Pancreas (tissue), 10 donors: ENCODE data around the gene NEMF. TPM values are rescaled to one million over a fixed set of nuclear protein-coding genes. Genes with fewer than 3 reads are reported as not detected.
A peak's percentile ranks its signal among the peaks of the same experiment; 100 is the strongest.
"Not testable (repeated sequence)": the region's sequence is repeated elsewhere in the genome, so short reads cannot be mapped to it uniquely, and the experiment has no call there.

Experiments used
- ATAC-seq, 4 donors: fragments of 200-7000 bp; cut with Tn5 transposase; one replicate each; pipeline versions ENCODE4 v1.8.0 to v1.9.1; 2020; ENCODE audit warnings: mild to moderate bottlenecking in 4 of 4, moderate library complexity in 4 of 4
- DNase-seq, 6 donors: peaks; one replicate each; pipeline ENCODE4 v3.0.0-alpha.2; 2020
- FAIRE-seq: peaks from 2 replicates; lab custom pipeline; 2012; peaks lifted over from hg19 to GRCh38; lab: Jason Lieb, UNC
- H3K27ac ChIP-seq, 4 donors: fragments of 200-600 bp; sonication (generic); 1 replicate in 3 of 4; 2 replicates in 1 of 4; pipeline versions ENCODE4 v1.5.0 to v1.8.0; 2020
- H3K27me3 ChIP-seq, 4 donors: fragments of 200-600 bp; one replicate each; pipeline ENCODE4 v1.8.0; 2021
- H3K36me3 ChIP-seq, 3 donors: fragments of 200-600 bp; sonication (generic) in 1 of 3; one replicate each; pipeline versions ENCODE4 v1.5.0 to v1.8.0; 2020 to 2021
- H3K4me1 ChIP-seq, 3 donors: fragments of 200-600 bp; one replicate each; pipeline ENCODE4 v1.8.0; 2021
- H3K4me3 ChIP-seq, 4 donors: fragments of 200-600 bp; sonication (generic) in 2 of 4; one replicate each; pipeline versions ENCODE4 v1.5.0 to v1.8.0; 2020 to 2021
- H3K9me3 ChIP-seq, 4 donors: fragments of 200-600 bp; one replicate each; pipeline ENCODE4 v1.8.0; 2021
- WGBS, 2 donors: extraction: QIAGEN DNeasy Blood & Tissue Kit; methylation state at CpG; one replicate each; pipeline ENCODE4 v1.1.7; 2013; 5-methylcytosine and 5-hydroxymethylcytosine counted together
- intact Hi-C, 3 donors: fragments of 100-400 bp; cut with DNase I; formaldehyde crosslinking; loops; one replicate each; pipeline versions ENCODE4 v1.11.1 to v1.14.2; 2022
- polyA plus RNA-seq, 2 donors: library from polyadenylated mRNA; stranded (reverse); fragments of 200-250 nt; gene quantifications; one replicate each; pipeline ENCODE4 v1.2.3, GENCODE V29; 2013
- total RNA-seq, 6 donors: library from RNA; stranded (reverse); fragmentation: NEBNext Ultra II Directional in 4 of 6; extraction: Animal tissue kit (Norgen Biotek cat#: 25700) in 4 of 6; gene quantifications; one replicate each; pipeline versions ENCODE4 v1.2.1 to v1.2.4, GENCODE V29; 2021 to 2023
- TF ChIP-seq, protein P1 (sequence below), 4 donors: fragments of 200-600 bp; sonication (generic) in 3 of 4; IDR thresholded peaks; one replicate each; pipeline versions ENCODE4 v1.5.0 to v1.8.0; 2021; ENCODE audit warnings: antibody characterized with exemption in 4 of 4
- donor health status: healthy with polysubstance abuse.
- donor health status: DM: no; HTN: no; CAD: no; lungs with moderate emphysema.
- donor health status: DM: no; HTN: no; CAD: no.
- donor health status: control.
- donor health status: control.
- donor health status: Bipolar disorder and iron deficiency.
- donor health status: DM: yes; HTN: yes; CAD: no.
- donor health status: DM: no; HTN: no; CAD: no.
- donor health status: DM: no; HTN: no; CAD: no.
- donor health status: DM: yes; HTN: yes; CAD: no.

The NEMF gene
- total and polyA plus RNA-seq, 8 donors = 17.6 to 32.4 (median 22.1) TPM

GRCh38 chr14:49879646-49880204 lies 27.1 kb upstream of the NEMF start:
- H3K27ac ChIP-seq = no peak overlapping the region
- intact Hi-C loops = loop anchor here in 1 of 3 donors (10.0 kb wide), 1 partner anchor 225 kb away; no protein-coding TSS in a partner anchor
- 62 to 63% methylated on average over 8 of the region's 8 CpGs for WGBS, 2 donors
- H3K36me3 ChIP-seq = no peaks in the 10 kb centered on the region
- H3K9me3 ChIP-seq = no peaks in the 10 kb centered on the region
- no peaks in the 10 kb centered on the region for H3K27me3 ChIP-seq
- no peaks in the 10 kb centered on the region for H3K4me1 ChIP-seq
- peak; percentile 71 to 95 (median 90) for ATAC-seq
- peak in 3 of 6 donors; percentile 32 to 56 (median 38) for DNase-seq
- FAIRE-seq = no peak
- TF ChIP-seq, protein P1, sequence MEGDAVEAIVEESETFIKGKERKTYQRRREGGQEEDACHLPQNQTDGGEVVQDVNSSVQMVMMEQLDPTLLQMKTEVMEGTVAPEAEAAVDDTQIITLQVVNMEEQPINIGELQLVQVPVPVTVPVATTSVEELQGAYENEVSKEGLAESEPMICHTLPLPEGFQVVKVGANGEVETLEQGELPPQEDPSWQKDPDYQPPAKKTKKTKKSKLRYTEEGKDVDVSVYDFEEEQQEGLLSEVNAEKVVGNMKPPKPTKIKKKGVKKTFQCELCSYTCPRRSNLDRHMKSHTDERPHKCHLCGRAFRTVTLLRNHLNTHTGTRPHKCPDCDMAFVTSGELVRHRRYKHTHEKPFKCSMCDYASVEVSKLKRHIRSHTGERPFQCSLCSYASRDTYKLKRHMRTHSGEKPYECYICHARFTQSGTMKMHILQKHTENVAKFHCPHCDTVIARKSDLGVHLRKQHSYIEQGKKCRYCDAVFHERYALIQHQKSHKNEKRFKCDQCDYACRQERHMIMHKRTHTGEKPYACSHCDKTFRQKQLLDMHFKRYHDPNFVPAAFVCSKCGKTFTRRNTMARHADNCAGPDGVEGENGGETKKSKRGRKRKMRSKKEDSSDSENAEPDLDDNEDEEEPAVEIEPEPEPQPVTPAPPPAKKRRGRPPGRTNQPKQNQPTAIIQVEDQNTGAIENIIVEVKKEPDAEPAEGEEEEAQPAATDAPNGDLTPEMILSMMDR (IDR thresholded peaks at IDR 0.05) = peak; percentile 29 to 50 (median 36)
- H3K4me3 ChIP-seq = no peak overlapping the region

- intact Hi-C loops = no loop called here
These were observed 24.1 kb upstream of the NEMF start for GRCh38 chr14:49876563-49877127.

DNA sequence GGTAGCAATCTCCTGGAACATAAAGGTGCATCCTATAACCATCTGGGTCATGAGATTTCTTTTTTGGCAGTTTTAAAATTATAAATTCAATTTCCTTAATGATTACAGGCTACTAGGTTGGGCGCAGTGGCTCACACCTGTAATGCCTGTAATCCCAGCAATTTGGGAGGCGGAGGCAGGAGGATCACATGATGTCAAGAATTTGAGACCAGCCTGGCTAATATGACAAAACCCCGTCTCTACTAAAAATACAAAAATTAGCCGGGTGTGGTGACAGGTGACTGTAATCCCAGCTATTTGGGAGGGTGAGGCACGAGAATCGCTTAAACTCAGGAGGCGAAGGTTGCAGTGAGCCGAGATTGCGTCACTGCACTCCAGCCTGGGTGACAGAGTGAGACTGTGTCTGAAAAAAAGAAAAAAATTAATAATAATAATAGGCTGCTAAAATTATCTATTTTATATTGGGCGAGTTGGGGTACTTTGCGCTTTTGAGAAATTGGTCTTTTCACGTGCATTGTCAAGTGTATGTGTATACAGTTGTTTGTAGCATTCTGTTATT lies 23.1 kb upstream of the NEMF start:
- no peak for FAIRE-seq
- ATAC-seq = no peak
- H3K27ac ChIP-seq = no peak overlapping the region
- intact Hi-C loops = no loop called here
- no peaks in the 10 kb centered on the region for H3K36me3 ChIP-seq
- 68 to 70% methylated on average over 12 of the region's 12 CpGs for WGBS, 2 donors
- no peak overlapping the region for H3K4me3 ChIP-seq
- H3K9me3 ChIP-seq = no peaks in the 10 kb centered on the region
- TF ChIP-seq, protein P1 (IDR thresholded peaks at IDR 0.05) = no peak
- no peaks in the 10 kb centered on the region for H3K4me1 ChIP-seq
- DNase-seq = no peak
- H3K27me3 ChIP-seq = no peaks in the 10 kb centered on the region

More at GRCh38 chr14:49876563-49877127, 24.1 kb upstream of the NEMF start:
- no peak overlapping the region for H3K4me3 ChIP-seq
- H3K9me3 ChIP-seq = no peaks in the 10 kb centered on the region
- 51 to 59% methylated on average over 4 of the region's 4 CpGs for WGBS, 2 donors
- H3K36me3 ChIP-seq = no peaks in the 10 kb centered on the region
- TF ChIP-seq, protein P1 (IDR thresholded peaks at IDR 0.05) = no peak
- FAIRE-seq = no peak
- no peak overlapping the region for H3K27ac ChIP-seq
- ATAC-seq = no peak
- no peaks in the 10 kb centered on the region for H3K4me1 ChIP-seq
- H3K27me3 ChIP-seq = no peaks in the 10 kb centered on the region
- no peak for DNase-seq

DNA sequence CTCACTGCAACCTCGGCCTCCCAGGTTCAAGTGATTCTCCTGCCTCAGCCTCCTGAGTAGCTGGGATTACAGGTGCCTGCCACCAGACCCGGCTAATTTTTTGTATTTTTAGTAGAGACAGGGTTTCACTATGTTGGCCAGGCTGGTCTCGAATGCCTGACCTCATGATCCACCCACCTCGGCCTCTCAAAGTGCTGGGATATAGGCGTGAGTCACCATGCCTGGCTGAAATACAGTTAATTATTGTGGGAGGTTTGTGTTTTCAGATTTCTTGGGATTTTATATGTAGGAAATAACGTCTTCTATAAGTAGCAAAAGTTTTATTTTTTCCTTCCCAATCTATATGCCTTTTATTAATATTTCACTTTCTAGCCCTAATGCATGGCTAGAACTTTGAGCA lies 21.0 kb upstream of the NEMF start:
- H3K27ac ChIP-seq, H3K27me3 ChIP-seq, DNase-seq, H3K4me1 ChIP-seq, H3K36me3 ChIP-seq, intact Hi-C loops, H3K9me3 ChIP-seq, ATAC-seq, FAIRE-seq, H3K4me3 ChIP-seq: not testable (repeated sequence)
- 68 to 78% methylated on average over 6 of the region's 6 CpGs for WGBS, 2 donors

DNA sequence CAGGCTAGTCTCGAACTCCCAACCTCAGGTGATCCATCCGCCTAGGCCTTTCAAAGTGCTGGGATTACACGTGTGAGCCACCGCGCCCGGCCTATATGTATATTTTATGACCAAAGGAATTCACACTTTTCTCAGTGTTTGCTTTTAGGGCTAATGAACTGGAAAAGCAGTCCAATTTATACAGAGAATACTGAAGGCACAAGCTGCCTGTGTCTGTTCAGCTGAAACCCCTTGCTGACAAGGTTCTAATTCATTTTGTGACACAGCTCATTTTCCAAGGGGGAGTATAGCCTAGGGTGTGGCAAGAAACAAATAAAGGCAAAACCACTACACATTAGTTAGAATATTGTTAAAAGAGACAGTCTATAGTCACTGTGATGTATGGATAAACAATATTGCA lies 18.3 kb upstream of the NEMF start:
- Histone ChIP-seq H3K4me3 (no peak overlapping the region), H3K4me1 (peaks cover 0 to 8% (median 0%) of the 10 kb centered on the region in 3 donors), H3K27me3 (no peaks in the 10 kb centered on the region), H3K9me3 (no peaks in the 10 kb centered on the region), H3K36me3 (no peaks in the 10 kb centered on the region), H3K27ac (no peak overlapping the region)
- DNase-seq (no peak), ATAC-seq (no peak), FAIRE-seq (no peak)
- 87 to 90% methylated on average over 6 of the region's 6 CpGs for WGBS, 2 donors
- intact Hi-C loops = no loop called here
- TF ChIP-seq, protein P1 (IDR thresholded peaks at IDR 0.05) = no peak
